Peyer's patch (tissue), 4 donors: ENCODE measurements around the gene TEX51.

ENCODE experiments used
- POLR2A ChIP-seq, 2 donors: fragments of 450-650 bp; IDR thresholded peaks; one replicate each; pipeline ENCODE4 v1.5.1; 2017; ENCODE audit warnings: antibody characterized with exemption in 2 of 2, mild to moderate bottlenecking in 2 of 2, moderate library complexity in 2 of 2
- TF ChIP-seq, protein P1 (sequence below), 6 experiments: fragments of 450-650 bp in 4 of 6; fragments of 200-600 bp in 2 of 6; sonication (generic) in 1 of 6; IDR thresholded peaks; one replicate each; pipeline ENCODE4 v1.5.1; 2017 to 2019; ENCODE audit warnings: antibody characterized with exemption in 6 of 6, mild to moderate bottlenecking in 3 of 6, moderate library complexity in 1 of 6

DNA sequence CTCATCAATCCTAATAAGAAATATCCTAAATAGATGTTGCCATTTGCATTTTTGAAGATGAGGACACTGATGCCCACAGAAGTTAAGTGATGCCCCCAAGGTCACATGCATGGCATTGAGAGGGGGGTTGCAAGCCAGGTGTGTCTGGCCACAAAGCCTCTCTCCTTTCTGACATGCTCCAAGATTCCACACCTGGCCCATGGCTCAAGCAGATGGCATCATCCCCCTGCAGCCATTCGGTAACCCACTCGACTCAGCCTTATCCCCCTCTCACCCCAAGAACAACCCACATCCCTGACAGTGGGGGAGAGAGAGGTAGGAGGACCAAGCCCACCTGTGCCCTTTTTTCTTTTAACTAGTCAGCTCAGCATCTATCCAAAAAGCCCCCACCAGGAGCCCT lies 16.5 kb upstream of the TEX51 start:
- TF ChIP-seq, protein P1, sequence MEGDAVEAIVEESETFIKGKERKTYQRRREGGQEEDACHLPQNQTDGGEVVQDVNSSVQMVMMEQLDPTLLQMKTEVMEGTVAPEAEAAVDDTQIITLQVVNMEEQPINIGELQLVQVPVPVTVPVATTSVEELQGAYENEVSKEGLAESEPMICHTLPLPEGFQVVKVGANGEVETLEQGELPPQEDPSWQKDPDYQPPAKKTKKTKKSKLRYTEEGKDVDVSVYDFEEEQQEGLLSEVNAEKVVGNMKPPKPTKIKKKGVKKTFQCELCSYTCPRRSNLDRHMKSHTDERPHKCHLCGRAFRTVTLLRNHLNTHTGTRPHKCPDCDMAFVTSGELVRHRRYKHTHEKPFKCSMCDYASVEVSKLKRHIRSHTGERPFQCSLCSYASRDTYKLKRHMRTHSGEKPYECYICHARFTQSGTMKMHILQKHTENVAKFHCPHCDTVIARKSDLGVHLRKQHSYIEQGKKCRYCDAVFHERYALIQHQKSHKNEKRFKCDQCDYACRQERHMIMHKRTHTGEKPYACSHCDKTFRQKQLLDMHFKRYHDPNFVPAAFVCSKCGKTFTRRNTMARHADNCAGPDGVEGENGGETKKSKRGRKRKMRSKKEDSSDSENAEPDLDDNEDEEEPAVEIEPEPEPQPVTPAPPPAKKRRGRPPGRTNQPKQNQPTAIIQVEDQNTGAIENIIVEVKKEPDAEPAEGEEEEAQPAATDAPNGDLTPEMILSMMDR (IDR thresholded peaks at IDR 0.05): no peak
- no peak for TF ChIP-seq POLR2A (IDR thresholded peaks at IDR 0.05)
